Stimulated activated CD4-positive, alpha-beta T cell treated with anti-CD3 and anti-CD28 coated beads, Interleukin-2, amount 100 ng/mL, for 24 hours (primary cell): ENCODE results near the gene SART1.

Experiments used
- DNase-seq, 2 donors: peaks; one replicate each; pipeline ENCODE4 v3.0.0-alpha.2; 2020

SART1 gene, protein sequence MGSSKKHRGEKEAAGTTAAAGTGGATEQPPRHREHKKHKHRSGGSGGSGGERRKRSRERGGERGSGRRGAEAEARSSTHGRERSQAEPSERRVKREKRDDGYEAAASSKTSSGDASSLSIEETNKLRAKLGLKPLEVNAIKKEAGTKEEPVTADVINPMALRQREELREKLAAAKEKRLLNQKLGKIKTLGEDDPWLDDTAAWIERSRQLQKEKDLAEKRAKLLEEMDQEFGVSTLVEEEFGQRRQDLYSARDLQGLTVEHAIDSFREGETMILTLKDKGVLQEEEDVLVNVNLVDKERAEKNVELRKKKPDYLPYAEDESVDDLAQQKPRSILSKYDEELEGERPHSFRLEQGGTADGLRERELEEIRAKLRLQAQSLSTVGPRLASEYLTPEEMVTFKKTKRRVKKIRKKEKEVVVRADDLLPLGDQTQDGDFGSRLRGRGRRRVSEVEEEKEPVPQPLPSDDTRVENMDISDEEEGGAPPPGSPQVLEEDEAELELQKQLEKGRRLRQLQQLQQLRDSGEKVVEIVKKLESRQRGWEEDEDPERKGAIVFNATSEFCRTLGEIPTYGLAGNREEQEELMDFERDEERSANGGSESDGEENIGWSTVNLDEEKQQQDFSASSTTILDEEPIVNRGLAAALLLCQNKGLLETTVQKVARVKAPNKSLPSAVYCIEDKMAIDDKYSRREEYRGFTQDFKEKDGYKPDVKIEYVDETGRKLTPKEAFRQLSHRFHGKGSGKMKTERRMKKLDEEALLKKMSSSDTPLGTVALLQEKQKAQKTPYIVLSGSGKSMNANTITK

DNA sequence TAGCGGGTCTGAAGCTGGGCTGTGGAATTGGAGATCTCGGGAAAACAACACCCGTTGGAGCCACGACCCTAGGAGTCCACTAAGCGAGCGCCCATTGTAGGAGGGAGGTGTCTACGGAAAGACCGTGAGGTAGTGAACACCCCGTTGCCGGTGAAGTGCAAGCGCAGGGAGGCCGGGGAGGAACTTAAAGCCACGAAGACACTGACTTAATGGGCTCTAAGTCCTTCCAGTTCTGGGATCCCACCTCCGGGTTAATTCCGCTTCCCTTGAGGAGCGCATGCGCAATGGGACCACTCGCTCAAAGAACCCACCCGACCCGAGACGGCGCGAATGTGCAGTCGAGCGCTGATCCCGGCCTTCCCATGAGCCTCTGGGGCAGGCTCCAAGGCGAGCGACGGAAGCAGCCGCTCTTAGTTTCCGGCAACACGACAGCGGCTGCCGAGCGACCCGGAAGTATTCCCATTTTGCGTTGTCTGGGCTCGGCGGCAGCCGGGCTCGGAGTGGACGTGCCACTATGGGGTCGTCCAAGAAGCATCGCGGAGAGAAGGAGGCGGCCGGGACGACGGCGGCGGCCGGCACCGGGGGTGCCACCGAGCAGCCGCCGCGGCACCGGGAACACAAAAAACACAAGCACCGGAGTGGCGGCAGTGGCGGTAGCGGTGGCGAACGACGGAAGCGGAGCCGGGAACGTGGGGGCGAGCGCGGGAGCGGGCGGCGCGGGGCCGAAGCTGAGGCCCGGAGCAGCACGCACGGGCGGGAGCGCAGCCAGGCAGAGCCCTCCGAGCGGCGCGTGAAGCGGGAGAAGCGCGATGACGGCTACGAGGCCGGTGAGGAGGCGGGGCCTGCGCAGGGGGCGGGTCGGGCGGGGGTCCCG is at the start of gene SART1:
TSS of gene SART1 (plus strand) at position 468 of the 874 bp plus-strand sequence. CDS start at position 515, 47 bp downstream.
- DNase-seq = peak; percentile 95 to 96

DNA sequence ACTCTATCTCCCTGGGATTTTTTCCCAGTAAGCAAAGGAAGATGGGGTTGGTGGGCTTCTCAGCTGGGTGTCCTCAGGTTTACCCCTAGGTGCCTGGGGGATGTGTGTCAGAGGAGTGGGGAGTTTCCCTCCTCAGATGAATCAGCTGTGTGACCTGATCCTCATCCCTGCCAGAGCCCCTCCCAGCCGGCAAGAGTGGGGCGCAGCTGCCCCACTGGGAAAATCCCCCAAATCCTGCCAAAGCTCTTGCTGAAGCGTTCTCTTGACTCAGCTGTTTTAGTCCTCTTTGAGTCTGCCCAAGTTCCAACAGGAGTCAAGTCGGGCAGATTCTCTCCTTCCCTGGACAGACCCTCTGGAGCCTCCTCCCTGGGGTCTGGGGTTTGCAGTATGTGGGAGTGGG is 48.7 kb upstream of the SART1 start:
- no peak for DNase-seq

DNA sequence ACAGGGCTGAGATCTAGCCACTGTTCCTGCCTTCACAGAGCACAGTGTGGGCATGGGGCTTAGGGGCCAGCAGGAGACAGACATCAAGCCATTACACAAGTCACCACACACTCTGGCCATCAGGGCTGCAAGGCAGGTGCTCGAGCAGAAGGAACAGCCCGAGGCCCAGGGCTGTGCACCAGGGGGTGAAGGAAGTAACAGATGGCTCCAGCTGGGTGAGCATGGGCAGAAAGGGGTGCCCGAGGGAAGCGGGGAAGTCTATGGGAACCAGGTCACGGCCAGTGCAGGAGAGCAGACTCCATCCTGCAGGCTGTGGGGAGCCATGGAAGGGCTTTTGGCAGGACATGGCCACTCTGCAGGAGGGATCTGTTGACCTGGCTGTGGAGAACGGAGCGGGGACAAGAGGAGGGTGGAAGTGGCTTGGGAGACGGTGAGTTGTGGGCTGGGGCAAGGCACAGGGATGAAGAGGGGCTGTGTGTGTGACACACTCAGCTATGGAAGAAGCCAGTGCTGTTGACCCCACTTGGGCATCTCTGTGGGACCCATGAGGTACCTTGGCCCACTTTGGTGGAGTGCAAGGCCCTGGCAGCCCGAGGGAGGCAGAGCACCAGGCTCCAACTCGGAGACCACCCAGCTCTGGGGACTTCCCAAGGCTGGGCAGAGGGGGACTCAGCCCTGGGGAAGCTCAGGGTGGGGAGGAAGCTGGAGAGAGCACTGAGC is 46.3 kb upstream of the SART1 start:
- DNase-seq = no peak

DNA sequence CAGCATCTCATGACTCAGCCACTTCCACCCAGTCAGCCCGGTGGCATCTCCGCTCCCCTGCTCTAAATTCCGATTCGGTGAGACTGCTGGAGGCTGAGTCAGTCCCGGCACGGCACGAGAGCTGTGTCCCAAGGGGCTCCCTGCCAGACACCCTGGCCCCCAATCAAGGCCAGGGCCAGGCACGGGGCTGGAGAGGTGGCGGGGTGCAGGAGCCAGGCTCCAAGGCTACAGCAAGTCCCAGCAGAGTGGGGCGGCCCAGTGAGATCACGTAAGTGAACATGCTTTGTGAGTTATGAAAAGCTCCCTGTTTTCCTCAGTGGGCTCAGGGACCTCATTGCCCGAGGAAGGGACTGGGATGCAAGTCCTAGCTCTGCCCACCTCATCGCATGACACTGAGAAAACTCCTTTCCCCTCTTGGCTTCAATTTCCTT is 45.7 kb upstream of the SART1 start:
- no peak for DNase-seq

DNA sequence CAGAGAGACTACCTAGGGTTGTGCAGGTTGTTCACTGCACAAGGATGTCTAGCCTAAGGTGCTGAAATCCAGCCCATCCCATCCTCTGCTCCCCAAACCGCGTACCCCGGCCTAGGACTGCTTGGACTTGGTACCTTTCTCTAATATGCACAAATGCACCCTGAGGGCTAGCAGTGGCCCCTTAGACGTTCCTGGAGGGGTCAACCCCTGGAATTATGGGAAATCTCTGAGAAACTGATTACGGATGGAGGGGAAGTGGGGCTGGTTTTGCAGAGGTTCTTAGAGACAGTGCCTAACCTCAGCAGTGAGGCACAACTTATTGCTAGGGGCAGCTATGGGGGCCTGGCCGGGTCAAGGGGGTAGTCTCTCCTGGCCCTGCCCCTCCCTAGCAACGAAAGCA is 45.1 kb upstream of the SART1 start:
- DNase-seq = no peak

DNA sequence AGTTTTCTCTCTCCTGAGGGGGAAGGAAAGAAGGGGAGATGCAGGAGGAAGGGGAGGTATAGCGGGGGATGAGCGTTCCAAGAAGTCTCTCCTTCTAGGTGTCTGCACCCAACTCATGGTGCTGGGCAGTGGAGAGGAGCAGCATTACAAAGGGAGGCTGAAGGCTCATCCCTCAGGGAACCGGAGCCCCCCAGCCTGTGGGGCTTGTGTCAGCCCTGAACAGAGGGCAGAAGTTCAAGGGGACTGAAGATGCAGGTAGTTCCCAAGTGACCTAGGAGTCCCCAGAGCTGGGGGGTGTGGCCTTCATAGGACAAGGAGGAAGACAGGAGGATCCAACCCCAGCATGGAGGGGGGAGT is 44.5 kb upstream of the SART1 start:
- no peak for DNase-seq

DNA sequence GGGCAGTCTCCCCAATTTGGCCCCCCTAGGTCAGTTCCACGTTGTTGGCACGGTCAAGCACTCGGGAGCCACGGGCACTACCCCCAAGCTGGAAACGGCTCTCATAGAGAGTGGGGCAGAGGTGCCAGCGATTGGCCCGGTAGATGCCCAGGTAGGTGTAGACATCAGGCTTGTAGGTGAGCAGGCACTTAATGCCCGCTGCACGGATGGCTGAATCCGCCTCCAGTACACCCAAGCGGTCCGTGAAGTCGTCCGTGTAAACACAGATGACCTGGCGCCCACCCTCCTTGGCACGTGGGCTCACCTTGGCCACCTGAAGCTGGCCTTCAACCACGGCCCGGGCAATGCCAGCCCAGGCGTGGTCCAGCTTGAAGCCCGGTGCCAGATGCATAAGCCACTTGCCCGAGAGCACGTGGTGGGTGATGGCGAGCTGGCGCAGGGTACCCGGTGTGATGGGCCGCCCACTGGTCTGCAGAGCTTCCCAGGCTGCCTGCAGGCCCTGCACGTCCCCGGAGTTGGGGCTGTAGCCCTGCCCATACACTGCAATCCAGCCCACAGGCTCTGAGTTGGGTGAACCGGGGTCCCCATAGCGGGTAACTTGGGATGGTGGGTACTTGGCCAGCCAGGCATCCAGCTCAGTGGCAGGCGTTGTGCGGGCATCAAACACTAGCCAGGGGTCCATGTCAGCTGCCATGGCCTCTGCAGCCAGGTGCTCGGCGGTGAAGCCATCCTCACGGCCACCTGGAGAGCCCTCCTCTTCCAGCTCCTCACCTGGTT is 43.9 kb upstream of the SART1 start:
- DNase-seq = no peak

DNA sequence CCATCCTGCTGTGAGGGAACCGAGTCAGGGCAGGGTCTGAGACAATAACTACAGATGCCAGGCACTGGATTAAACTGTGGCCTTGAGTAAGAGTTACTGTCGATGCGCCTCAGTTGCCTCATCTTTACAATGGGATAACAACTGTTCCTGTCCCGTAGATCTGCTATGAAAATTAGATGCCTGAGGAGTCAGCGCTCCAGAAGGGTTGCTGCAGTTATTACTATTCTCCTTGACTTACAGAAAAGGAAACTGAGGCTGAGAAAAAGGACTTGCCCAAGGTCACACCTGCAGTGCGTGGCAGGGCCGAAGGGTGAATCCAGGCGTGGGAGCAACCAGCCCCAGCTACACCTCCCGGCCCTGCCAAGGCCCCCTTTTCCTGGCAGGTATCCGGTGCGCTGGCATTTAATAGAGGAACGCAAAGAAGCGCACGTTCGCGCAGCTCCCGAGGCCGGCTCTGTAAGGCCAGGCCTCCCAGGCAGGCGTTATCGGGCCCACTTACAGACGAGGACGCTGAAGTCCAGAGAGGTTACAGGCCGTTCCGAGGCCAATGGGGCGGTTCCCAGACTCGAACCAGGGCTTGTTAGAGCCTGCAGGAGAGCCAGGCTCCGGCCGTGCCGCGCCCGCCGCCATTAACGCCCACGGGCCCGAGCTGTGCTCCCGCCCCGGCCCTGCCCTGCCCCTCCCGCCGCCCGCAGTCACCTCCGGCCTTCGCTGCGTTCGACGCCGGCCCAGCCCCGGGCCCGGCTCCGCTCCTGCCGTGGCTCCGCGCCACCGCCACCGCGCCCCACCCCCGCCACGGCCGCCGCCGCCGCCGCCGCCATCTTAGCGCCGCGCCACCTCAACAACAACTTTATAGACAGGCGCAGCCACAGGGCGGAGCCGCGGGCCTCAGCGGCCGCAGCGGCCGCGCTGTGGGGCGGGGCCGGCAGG is 43.1 kb upstream of the SART1 start, which contains the start of gene C11orf68:
TSS of gene C11orf68 (minus strand) at position 852 of the 930 bp plus-strand sequence. CDS start at position 821, 31 bp downstream.
- DNase-seq = no peak

DNA sequence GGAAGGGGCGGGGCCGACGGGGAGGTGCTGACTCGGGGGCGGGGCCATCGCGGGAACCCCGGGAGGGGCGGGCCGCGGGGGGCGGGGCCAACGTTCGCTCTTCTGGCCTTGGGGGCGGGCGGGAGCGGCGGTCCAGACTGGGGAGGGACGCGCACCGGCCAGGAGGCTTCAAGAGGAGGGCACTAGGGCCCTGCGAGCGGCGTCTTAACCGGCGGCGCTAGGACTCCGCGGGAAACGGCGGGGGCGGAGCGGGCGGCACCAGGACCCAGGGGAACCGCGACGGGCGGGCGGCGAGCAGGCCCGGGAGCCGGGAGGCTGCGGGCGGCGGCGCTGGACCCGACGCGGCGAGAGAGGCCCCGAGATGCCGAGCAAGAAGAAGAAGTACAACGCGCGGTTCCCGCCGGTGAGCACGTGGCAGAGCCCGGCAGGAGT is 42.4 kb upstream of the SART1 start, which contains the start of gene DRAP1:
TSS of gene DRAP1 (plus strand) at position 286 of the 432 bp plus-strand sequence. CDS start at position 362, 76 bp downstream.
- peak; percentile 98 to 99 for DNase-seq

DNA sequence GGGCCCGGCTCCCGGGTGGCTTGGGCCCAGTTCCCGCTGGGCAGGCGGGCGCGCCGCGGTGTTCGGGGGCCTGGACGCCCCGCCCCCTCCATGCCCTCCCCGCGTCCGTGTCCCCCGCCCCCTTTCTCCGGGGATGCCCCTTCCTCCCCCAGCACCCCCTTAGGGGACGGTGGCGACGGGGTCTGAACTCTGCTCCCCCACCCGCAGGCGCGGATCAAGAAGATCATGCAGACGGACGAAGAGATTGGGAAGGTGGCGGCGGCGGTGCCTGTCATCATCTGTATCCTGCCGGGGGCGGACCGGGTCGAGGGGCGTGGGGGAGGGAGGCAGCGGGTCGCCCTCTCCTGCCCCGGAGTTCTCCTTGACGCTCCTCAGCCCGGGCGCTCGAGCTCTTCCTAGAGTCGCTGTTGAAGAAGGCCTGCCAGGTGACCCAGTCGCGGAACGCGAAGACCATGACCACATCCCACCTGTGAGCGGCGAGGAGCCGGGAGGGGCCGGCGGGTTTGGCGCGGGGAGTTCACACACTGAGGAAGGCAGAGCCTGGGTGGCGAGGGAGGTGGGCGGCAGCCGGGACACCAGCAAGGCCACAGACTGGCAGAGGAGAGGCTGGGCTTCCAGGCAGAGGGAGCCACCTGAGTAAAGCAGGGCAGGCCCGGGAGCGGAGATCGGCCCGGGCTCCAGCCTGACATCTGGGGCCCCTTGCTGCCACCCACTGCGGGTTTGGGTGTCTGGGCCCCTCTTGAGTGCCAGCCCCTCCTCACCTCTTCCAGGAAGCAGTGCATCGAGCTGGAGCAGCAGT is 41.8 kb upstream of the SART1 start:
- DNase-seq = peak in 1 of 2 donors; percentile 67

DNA sequence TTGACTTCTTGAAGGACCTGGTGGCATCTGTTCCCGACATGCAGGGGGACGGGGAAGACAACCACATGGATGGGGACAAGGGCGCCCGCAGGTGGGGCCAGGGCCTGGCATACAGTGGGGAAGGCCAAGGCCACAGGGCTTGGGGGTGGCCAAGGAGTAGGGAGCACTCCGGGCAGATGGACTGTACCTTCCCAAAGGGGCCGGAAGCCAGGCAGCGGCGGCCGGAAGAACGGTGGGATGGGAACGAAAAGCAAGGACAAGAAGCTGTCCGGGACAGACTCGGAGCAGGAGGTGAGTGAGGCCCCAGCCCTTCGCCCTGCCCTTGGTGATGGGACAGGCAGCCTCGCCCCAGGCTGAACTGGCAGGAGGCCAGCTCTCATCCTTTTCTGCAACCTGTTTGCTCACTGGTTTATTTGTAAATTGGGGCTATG is 41.1 kb upstream of the SART1 start:
- no peak for DNase-seq

DNA sequence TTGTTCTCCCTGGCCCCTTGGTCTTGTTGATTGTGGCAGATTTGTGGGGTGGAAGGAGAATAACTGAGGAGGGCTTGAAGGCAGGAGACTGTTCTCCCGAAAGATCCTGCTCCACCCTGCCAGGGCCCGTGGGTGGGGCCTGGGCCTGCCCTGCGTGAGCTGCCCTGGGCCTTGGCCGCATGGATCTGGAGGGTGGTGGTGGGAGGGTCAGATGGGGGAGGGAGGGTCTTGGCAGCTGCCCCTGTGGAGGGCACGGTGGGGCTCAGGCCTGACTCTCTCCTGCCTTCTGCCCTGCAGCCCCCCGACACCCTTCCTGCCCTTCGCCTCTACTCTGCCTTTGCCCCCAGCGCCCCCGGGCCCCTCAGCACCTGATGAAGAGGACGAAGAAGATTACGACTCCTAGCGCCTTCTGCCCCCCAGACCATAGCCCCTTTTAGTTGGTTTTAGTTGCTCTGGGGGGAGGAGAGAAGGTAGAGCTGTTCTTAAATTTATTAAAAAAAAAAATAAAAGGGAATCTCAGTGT is 40.4 kb upstream of the SART1 start:
- DNase-seq = no peak

DNA sequence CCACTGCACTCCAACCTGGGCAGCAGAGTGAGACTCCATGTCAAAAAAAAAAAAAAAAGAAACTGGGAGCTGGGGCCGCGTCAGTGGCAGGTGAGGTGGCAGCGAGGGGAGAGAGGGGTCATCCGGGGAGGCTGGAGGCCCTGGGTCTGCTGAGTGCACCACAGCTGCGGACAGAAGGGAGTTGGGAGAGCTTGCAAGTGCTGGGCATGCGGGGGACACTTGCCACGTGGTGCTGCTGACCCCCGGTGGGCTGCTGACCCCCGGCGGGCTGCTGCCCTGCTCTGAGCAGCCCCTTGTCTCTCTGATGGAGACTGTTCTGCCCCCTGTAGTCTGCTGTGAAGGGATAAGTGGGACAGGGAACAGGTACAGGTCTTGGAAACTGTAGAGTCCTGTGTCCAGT is 39.7 kb upstream of the SART1 start:
- DNase-seq = no peak

DNA sequence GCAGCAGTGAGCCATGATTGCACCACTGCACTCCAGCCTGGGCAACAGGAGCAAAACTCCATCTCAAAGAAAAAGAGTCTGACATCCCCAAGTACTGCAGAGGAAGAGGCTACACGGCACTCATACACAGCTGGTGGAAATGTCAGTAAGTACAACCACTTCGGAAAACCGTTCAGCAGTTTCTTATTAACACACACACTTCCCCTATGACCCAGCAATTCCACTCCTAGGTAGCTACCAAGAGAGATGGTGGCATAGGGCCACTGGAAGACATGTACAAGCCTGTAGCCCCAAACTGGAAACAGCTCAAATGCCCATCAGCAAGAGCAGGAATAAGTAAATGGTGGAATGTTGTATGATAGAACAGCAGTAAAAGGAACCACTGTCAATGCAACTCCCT is 39.0 kb upstream of the SART1 start:
- no peak for DNase-seq

DNA sequence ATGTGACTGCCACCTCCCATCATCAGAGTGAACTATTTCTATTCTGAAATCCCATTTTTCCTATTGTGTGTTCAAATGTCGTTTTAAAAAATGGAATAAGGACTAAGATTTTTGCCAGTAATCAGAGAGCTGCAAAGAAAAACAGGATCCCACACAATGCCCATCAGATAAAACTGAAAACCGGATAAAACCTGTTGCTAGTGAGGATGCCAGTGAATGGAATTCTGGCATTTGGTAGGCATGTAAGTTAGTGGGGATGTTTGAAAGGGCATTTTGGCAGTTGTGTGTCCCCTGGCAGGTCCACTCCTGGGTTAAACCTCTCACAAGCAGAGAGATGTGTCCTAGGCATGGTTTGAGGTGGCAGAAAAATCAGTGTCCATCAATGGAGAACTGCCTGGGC is 36.1 kb upstream of the SART1 start:
- DNase-seq = no peak

DNA sequence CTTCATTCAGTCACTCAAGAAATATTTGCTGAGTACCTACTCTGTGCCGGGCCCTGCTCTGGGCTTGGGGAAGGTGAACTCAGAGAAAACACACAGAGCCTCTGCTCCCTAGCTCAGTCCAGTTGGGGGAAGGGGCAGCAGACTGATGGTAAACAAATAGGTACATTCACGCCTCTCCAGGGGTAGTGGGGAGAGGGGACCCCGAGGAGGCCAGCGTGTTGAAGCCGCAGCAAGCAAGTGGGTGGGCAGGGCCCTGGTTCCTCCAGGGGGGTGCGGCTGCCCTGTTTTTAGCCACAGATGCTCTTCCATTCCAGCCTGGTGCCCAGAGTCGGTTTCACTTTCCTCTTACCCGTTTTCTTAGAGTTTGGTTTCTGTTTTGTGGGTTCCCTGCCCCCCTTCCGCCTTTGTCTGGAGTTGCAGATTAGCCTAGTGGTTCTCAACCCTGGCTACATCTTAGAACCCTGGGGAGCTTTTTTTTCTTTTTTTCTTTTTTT is 33.6 kb upstream of the SART1 start:
- DNase-seq = peak; percentile 71 to 73

DNA sequence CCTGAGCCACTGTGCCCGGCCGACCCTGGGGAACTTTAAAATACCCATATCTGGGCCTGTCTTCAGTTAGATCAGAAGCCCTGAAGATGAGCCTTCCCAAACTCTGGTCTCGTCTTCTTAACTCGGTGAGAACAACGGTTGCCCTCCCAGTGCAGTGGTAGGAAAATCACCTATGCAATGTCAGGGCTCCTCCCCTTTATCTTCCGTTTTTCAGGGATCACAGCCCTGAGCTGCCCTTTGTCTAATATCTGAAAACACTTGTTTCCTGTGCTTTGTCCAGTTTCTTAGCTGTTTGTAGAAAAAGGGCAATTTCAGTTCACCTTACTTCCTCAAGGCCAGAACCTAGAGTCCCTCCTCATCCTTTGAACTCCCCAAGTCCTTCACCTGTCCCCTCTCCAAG is 32.9 kb upstream of the SART1 start:
- DNase-seq = no peak

DNA sequence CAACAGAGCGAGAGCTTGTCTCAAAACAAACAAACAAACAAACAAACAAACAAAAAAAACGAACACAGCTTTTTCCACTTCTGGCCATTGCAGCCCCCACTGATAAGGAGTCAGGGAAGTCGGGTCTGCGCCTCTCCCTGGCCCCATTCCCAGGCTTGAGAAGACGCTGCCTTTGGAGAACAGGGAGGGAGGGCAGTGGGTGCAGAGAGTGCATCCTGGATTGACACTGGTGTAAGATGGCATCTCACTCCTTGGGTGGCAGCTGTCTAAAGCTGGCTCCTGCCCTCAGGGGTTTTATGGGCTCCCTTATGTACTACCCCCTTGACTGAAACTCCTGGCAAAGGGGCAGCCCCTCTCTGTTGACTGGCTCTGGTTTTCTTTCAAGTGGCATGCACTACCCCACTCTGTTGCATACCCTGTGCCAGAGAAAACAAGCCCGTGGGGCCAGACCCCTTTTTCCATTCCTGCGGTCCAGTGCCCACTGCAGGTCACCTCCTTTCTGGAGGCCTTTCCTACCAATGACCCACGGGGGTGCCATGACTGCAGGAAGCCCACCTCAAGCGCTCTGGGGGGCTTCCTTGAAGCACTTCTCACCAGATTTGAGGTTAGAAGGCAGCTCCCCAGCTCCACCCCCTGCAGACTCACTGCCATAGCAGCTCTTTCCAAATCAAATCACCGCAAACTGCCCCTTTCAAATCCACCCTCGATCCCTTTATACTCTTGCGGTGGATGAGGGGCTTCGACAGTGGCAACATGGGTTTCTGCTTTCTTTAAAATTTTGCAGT is 29.6 kb upstream of the SART1 start:
- DNase-seq = no peak
